Measurements from ENCODE around the gene TTLL1.

DNA sequence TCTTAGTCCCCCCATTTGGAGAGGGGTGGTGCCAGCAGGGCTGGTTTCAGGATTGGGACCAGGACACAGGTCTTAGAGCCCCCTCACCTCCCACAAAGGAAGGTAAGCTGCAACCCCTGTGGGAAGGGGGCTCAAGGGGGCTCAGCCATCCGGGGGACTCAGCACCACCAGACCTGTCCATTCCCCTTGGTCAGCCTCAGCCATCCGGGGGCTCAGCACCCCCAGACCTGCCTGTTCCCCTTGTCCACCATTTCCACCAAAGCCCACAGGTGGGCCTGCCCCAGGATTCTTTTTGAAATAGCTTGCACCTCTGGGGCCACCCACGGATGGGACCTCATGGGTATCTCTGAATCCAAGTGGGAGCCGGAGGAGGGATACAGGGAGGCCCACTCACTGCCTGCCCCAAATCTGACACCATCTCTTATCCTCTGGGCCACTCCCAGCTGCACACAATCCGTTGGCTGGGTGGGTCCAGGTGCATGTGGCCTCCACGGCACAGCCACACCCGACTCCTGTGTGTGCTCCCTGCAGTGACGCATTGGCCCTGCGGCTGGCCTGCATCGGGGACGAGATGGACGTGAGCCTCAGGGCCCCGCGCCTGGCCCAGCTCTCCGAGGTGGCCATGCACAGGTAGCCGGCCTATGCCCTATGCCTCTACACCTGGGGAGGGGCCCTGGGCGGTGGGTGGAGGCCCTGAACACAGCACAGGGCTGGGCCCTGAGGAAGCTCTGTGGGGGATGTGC, 38.1 kb upstream of the TTLL1 start:
- TF ChIP-seq, protein P1, sequence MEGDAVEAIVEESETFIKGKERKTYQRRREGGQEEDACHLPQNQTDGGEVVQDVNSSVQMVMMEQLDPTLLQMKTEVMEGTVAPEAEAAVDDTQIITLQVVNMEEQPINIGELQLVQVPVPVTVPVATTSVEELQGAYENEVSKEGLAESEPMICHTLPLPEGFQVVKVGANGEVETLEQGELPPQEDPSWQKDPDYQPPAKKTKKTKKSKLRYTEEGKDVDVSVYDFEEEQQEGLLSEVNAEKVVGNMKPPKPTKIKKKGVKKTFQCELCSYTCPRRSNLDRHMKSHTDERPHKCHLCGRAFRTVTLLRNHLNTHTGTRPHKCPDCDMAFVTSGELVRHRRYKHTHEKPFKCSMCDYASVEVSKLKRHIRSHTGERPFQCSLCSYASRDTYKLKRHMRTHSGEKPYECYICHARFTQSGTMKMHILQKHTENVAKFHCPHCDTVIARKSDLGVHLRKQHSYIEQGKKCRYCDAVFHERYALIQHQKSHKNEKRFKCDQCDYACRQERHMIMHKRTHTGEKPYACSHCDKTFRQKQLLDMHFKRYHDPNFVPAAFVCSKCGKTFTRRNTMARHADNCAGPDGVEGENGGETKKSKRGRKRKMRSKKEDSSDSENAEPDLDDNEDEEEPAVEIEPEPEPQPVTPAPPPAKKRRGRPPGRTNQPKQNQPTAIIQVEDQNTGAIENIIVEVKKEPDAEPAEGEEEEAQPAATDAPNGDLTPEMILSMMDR (IDR thresholded peaks at IDR 0.05) = no peak
- peak in 1 of 4 donors; percentile 51 for TF ChIP-seq POLR2A (IDR thresholded peaks at IDR 0.05)

Measured in esophagus squamous epithelium (tissue), 4 donors.